Measurements from ENCODE around the gene VSX1. TPM values are rescaled to one million over a fixed set of nuclear protein-coding genes. Genes with fewer than 3 reads are reported as not detected.

Gene VSX1
- total RNA-seq, 2 experiments from 2014 or later, result not detected

DNA sequence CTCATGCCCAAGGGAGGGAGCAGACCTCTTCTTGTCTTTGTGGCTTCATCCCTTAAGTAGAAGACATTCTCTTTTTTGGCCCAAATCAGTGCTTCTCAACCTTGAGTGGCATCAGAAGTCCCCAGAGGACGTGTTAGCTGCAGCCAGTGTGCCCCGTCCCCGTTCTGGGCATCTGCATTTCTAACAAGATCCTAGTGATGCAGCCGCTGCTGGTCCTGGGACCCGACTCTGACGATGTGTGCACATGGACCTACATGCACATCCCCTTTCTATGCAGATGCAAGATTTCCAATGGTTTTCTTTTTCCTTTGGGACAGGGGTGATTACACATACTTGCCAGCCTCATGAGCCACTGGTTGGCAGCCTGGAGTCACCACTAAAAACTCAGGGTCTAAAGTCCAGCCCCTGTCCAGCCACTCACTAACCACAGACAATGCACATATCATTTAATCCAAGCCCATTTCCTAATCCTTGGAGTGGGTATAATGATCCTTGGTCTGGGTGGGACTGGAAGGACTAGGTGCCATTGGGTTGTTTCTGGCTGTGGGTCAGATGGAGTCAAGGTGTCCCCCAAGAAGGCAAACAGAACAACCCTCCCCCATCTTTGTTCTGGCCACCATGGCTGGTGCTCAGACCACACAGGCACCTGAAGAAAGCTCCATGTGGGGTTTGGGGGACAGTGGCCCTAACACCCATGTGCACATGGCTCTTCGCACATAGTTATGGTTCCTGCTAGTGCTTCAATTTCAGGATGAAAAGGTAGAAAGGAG lies 30.4 kb downstream of the VSX1 start:
- CTCF ChIA-PET, result no interaction called here
- DNase-seq, result no peak

DNA sequence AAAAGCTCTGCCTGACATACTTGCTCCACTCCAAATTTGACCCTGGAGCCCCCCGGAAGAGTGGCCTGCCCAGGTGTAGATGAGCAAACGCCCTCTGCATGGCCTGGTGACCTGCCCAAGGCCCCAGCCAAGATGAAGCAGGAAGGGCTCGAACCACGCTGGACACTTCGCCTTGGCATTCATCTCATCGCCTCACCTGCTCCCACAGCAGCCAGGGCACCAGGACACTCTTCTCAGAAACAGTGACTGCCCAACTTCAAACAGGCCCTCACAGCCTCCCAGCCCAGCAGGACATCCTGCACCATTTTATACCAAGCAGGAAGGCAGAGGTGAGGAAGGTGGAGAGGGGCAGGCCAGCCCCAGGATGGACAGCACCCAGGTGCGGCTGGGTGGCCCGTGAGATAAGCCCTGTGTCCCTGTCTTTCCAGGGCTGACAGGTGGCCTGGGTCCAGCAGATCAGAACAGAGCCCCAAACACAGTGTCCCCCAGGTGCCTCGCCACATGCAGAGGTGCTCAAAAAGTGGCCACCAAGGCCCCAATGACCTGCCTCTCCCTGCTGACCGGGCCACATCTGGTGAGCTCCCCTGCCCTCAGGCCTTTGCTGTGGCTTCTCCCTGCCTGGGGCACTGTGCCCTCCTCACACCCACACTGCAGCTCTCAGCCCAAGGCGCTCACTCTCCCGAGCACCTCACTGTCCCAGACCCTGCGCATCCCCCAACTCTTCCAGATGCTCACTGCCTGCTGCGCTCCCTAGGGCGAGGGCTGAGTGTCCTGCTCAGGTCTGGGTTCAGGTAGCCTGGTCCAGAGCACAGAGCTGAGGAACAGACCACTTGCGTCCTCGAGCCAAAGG lies 31.2 kb downstream of the VSX1 start:
- CTCF ChIA-PET, result no interaction called here
- DNase-seq, result no peak
- Mint-ChIP-seq H3K36me3 (ENCODE audit: low read depth) (peaks cover 32% of the 10 kb centered on the region), H3K27me3 (no peaks in the 10 kb centered on the region), H3K4me3 (no peak overlapping the region), H3K27ac (no peak overlapping the region), H3K9me3 (no peaks in the 10 kb centered on the region), H3K4me1 (peaks cover 37% of the 10 kb centered on the region)
- POLR2A ChIA-PET, result no interaction called here

More for the DNA sequence above, 30.4 kb downstream of the VSX1 start:
- Mint-ChIP-seq H3K36me3 (ENCODE audit: low read depth) (peaks cover 30% of the 10 kb centered on the region), H3K4me3 (no peak overlapping the region), H3K4me1 (peaks cover 45% of the 10 kb centered on the region), H3K27me3 (no peaks in the 10 kb centered on the region), H3K9me3 (no peaks in the 10 kb centered on the region), H3K27ac (no peak overlapping the region)
- POLR2A ChIA-PET, result no interaction called here

GRCh38 chr20:25050082-25050481 lies 31.9 kb downstream of the VSX1 start:
- H3K4me1 Mint-ChIP-seq, result peaks cover 33% of the 10 kb centered on the region
- POLR2A ChIA-PET, result no interaction called here
- no peak overlapping the region for H3K4me3 Mint-ChIP-seq
- H3K27ac Mint-ChIP-seq, result no peak overlapping the region
- no peaks in the 10 kb centered on the region for H3K27me3 Mint-ChIP-seq
- no peaks in the 10 kb centered on the region for H3K9me3 Mint-ChIP-seq
- peaks cover 26% of the 10 kb centered on the region for H3K36me3 Mint-ChIP-seq (ENCODE audit: low read depth)
- DNase-seq, result no peak
- CTCF ChIA-PET, result no interaction called here

- H3K27ac Mint-ChIP-seq, result no peak overlapping the region
- peaks cover 26% of the 10 kb centered on the region for H3K4me1 Mint-ChIP-seq
- POLR2A ChIA-PET, result no interaction called here
- no peaks in the 10 kb centered on the region for H3K9me3 Mint-ChIP-seq
- no peak overlapping the region for H3K4me3 Mint-ChIP-seq
- CTCF ChIA-PET, result no interaction called here
- DNase-seq, result no peak
- no peaks in the 10 kb centered on the region for H3K27me3 Mint-ChIP-seq
- H3K36me3 Mint-ChIP-seq (ENCODE audit: low read depth), result peaks cover 19% of the 10 kb centered on the region
Measured at GRCh38 chr20:25049261-25050060, 32.5 kb downstream of the VSX1 start.

GRCh38 chr20:25048519-25048952 lies 33.4 kb downstream of the VSX1 start:
- H3K36me3 Mint-ChIP-seq (ENCODE audit: low read depth), result peaks cover 15% of the 10 kb centered on the region
- no peak overlapping the region for H3K4me3 Mint-ChIP-seq
- H3K27ac Mint-ChIP-seq, result no peak overlapping the region
- POLR2A ChIA-PET, result no interaction called here
- DNase-seq, result no peak
- H3K27me3 Mint-ChIP-seq, result no peaks in the 10 kb centered on the region
- CTCF ChIA-PET, result no interaction called here
- peaks cover 22% of the 10 kb centered on the region for H3K4me1 Mint-ChIP-seq
- H3K9me3 Mint-ChIP-seq, result no peaks in the 10 kb centered on the region

DNA sequence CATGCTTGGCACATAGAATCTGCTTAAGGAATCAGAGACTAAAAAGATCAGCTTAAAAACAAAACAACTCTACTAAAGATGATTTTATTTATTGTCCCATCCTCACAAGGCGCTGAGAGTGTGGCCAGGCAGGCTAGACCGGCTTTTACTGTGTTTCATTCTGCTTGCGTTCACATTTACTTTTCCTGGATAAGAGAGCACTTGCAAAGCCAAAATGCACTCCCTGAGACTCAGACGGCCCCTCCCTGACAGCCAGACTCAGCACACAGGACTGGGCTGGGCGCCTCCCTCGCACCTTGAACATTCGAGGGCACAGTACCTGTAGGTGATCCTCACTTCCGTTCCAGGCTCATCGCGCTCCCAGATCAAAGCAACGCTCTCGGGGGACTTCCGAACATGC lies 34.2 kb downstream of the VSX1 start:
- H3K4me1 Mint-ChIP-seq, result peaks cover 26% of the 10 kb centered on the region
- no peak overlapping the region for H3K4me3 Mint-ChIP-seq
- CTCF ChIA-PET, result no interaction called here
- H3K9me3 Mint-ChIP-seq, result no peaks in the 10 kb centered on the region
- no peaks in the 10 kb centered on the region for H3K27me3 Mint-ChIP-seq
- POLR2A ChIA-PET, result no interaction called here
- no peak for DNase-seq
- H3K36me3 Mint-ChIP-seq (ENCODE audit: low read depth), result peaks cover 15% of the 10 kb centered on the region
- no peak overlapping the region for H3K27ac Mint-ChIP-seq

DNA sequence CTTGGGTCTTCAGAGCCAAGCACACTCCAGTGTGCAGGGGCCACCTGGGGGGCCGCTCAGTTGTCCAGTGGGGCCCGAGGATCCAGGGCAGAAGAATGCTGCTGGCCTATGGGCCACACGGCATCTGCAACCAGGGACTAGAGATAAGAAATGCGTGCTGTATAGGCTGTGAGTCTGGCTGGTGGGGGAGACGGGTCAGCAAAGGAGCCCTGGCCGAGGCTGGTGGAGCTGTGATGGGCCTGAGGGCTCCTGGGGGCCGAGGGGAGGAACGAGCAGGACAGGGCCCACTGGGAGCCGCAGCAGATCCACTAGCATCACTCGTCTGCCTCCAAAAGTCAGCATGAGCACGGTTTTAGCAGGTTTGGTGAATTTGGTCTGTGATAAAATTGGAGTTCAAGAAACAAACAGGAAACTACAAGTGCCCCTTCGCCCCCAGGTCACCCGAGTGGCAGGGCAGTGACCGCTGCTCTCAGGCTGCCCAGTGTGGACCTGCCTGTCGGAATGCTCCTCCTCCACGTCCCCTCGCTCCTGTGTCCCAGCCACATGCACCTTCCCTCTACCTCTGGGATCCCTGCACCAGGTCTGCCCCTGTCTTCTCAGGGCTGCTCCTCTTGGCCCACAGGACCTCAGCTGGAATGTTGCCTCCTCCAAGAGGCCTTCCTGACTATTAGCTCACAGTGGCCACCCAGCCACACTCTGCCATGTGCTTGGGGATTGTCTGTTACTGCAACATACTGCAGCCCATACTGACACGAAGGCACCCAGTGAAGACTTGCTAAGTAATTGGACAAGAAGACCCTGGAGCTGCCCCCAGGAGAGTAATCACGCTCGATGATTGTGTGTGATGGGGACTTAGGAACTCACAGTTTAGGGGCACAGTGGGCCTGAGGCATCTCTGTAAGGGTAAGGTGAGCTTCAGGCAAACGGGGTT lies 34.9 kb downstream of the VSX1 start:
- H3K4me1 Mint-ChIP-seq, result peaks cover 32% of the 10 kb centered on the region
- H3K4me3 Mint-ChIP-seq, result no peak overlapping the region
- H3K36me3 Mint-ChIP-seq (ENCODE audit: low read depth), result peaks cover 17% of the 10 kb centered on the region
- H3K9me3 Mint-ChIP-seq, result no peaks in the 10 kb centered on the region
- ChIA-PET CTCF (no interaction called here), POLR2A (no interaction called here)
- no peaks in the 10 kb centered on the region for H3K27me3 Mint-ChIP-seq
- no peak for DNase-seq
- H3K27ac Mint-ChIP-seq, result no peak overlapping the region

GRCh38 chr20:25046181-25046641 lies 35.7 kb downstream of the VSX1 start:
- Mint-ChIP-seq H3K27ac (no peak overlapping the region), H3K4me3 (no peak overlapping the region), H3K9me3 (no peaks in the 10 kb centered on the region), H3K36me3 (ENCODE audit: low read depth) (peaks cover 17% of the 10 kb centered on the region), H3K4me1 (peaks cover 36% of the 10 kb centered on the region), H3K27me3 (no peaks in the 10 kb centered on the region)
- POLR2A ChIA-PET, result interaction anchor here (1.7 kb wide), 1 partner anchor 10 kb away, joined by 5 read pairs; no protein-coding TSS in a partner anchor
- CTCF ChIA-PET, result no interaction called here
- DNase-seq, result no peak

- H3K4me3 Mint-ChIP-seq, result no peak overlapping the region
- no peaks in the 10 kb centered on the region for H3K9me3 Mint-ChIP-seq
- peak overlapping the region; percentile 26 for H3K27ac Mint-ChIP-seq
- no peaks in the 10 kb centered on the region for H3K27me3 Mint-ChIP-seq
- H3K4me1 Mint-ChIP-seq, result peaks cover 32% of the 10 kb centered on the region
- CTCF ChIA-PET, result no interaction called here
- H3K36me3 Mint-ChIP-seq (ENCODE audit: low read depth), result peaks cover 17% of the 10 kb centered on the region
- DNase-seq, result no peak
- POLR2A ChIA-PET, result interaction anchor here (1.0 to 1.7 kb wide), 2 partner anchors 9 to 11 kb away, joined by 3 to 5 read pairs; no protein-coding TSS in a partner anchor
Measured at GRCh38 chr20:25045343-25045712, 36.6 kb downstream of the VSX1 start.

DNA sequence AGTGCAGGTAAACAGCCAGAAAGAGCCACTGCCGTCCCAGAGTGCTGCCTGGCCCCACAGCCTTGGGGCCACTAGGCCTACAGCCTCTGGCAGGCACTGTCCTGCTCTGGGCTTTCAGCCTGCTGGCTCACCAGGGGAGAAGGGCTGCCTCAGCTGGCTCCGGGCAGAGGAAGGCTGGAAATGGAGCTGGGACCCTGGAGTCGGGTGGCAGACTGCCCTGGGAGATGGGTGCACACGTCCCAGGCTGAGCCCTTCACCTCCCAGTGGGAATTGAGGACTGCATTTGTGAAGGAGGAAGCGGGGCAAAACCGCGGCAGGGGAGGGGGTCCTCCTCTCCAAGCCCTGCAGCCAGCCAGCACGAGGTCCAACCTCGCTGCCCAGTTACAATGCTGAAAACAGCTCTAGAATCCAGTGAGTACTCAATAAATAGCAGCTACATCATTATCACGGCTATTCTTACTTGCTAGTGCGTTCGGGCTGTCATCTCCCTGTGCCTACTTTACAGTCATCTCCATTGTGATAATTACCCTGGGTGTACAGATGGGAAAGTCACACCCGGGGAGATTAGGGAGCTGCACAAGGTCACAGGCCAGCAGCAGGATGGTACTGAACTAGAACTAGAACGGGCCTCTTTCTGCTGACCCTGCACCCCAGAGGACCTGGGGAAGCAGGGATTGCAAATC lies 37.1 kb downstream of the VSX1 start:
- no peak for DNase-seq
- peaks cover 32% of the 10 kb centered on the region for H3K4me1 Mint-ChIP-seq
- ChIA-PET POLR2A (interaction anchor here (1.0 to 1.7 kb wide), 2 partner anchors 9 to 12 kb away, joined by 3 to 5 read pairs; no protein-coding TSS in a partner anchor), CTCF (no interaction called here)
- H3K36me3 Mint-ChIP-seq (ENCODE audit: low read depth), result peaks cover 17% of the 10 kb centered on the region
- H3K27ac Mint-ChIP-seq, result no peak overlapping the region
- H3K27me3 Mint-ChIP-seq, result no peaks in the 10 kb centered on the region
- H3K9me3 Mint-ChIP-seq, result no peaks in the 10 kb centered on the region
- H3K4me3 Mint-ChIP-seq, result no peak overlapping the region

GRCh38 chr20:25044261-25044560 lies 37.7 kb downstream of the VSX1 start:
- POLR2A ChIA-PET, result interaction anchor here (1.8 kb wide), 1 partner anchor 13 kb away, joined by 12 read pairs; the partner anchor contains the start of gene ACSS1
- CTCF ChIA-PET, result no interaction called here
- Mint-ChIP-seq H3K36me3 (ENCODE audit: low read depth) (peaks cover 17% of the 10 kb centered on the region), H3K4me3 (no peak overlapping the region), H3K27me3 (no peaks in the 10 kb centered on the region), H3K4me1 (peaks cover 29% of the 10 kb centered on the region), H3K9me3 (no peaks in the 10 kb centered on the region), H3K27ac (peak overlapping the region; percentile 40)
- no peak for DNase-seq
